Right ventricle myocardium inferior (tissue), 1 donor: ENCODE measurements around the gene CD3E. TPM values are rescaled to one million over a fixed set of nuclear protein-coding genes. Genes with fewer than 3 reads are reported as not detected.

ENCODE experiments used
- ATAC-seq: fragments of 200-7000 bp; cut with Tn5 transposase; one replicate; pipeline ENCODE4 v1.9.1; 2020; ENCODE audit warnings: mild to moderate bottlenecking, moderate library complexity
- DNase-seq: peaks from one replicate; pipeline ENCODE4 v3.0.0; 2021; ENCODE audit errors: missing footprints
- intact Hi-C: fragments of 100-400 bp; cut with DNase I; formaldehyde crosslinking; loops from one replicate; pipeline ENCODE4 v1.11.0; 2022
- long read RNA-seq: library from polyadenylated mRNA; unstranded; transcript quantifications from one replicate; pipeline ENCODE4 v2.0.0, GENCODE V29; 2021
- total RNA-seq: library from RNA; stranded (reverse); fragmentation: NEBNext Ultra II Directional; extraction: Animal tissue kit (Norgen Biotek cat#: 25700); gene quantifications from one replicate; pipeline ENCODE4 v1.2.1, GENCODE V29; 2021
- donor health status: DM: no; HTN: yes; CAD: no; lungs with severe emphysema.

The CD3E gene
- total RNA-seq: 0.70 TPM
- long read RNA-seq, partial matches to known transcripts: 0 of 2 reads
- long read RNA-seq, other reads (novel, unspliced or antisense): 2 of 2 reads

- intact Hi-C loops: no loop called here
- ATAC-seq (no peak), DNase-seq (no peak)
Observed at GRCh38 chr11:118304568-118305248, at the start of gene CD3E. Gene CD3E, plus strand, starts transcription at chr11:118304730. Its CDS starts 223 bp downstream, at chr11:118304953.

DNA sequence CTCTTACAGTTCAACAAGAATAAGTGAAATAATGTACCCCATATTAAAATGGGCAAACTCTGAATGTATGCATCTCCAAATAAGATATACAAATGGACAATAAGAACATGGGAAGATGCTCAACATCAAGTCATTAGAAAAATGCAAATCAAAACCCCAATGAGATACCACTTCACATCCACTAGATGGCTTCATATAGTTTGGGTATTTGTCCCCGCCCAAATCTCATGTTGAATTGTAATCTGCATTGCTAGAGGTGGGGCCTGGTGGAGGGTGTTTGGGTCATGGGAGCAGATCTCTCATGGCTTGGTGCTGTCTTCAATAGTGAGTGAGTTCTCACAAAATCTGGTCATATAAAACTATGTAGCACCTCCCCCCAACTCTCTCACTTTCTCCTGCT lies 46.1 kb upstream of the CD3E start:
- DNase-seq (no peak), ATAC-seq (no peak)
- intact Hi-C loops: no loop called here

DNA sequence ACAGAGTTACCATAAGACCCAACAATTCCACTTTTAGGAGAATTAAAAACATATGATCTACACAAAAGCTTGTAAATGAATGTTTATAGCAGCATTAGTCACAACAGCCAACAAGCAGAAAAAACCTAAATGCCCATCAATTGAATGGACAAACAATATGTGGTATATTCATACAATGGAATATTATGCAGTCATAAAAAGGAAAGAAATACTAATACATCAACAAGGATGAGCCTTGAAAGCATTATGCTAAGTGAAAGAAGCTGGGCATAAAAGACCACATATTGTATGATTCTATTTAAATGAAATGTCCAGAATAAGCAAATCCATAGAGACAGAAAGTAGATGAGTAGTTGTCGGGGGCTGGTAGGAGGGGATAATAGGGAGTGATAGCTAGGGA lies 45.4 kb upstream of the CD3E start:
- intact Hi-C loops: no loop called here
- ATAC-seq: no peak
- no peak for DNase-seq

DNA sequence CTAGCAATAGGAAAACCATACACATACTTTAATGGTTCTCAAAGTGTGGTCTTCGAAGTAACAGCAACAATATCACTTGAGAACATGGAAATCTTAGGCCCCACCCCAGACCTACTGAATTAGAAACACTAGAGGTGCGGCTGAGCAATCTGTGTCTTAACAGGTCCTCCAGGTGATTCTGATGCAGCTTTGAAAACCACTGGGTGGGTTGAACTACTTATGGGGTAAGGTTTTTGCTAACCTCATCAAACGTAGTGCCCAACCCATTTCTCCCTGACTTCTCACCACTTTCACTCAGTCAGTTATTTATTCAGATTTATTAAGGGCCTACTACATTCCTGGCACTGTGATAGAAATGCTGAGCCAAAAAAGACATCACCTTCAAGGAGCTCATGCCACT lies 44.2 kb upstream of the CD3E start:
- DNase-seq: no peak
- intact Hi-C loops: no loop called here
- ATAC-seq: no peak

GRCh38 chr11:118263112-118263511 lies 41.4 kb upstream of the CD3E start:
- intact Hi-C loops: no loop called here
- ATAC-seq (no peak), DNase-seq (no peak)

DNA sequence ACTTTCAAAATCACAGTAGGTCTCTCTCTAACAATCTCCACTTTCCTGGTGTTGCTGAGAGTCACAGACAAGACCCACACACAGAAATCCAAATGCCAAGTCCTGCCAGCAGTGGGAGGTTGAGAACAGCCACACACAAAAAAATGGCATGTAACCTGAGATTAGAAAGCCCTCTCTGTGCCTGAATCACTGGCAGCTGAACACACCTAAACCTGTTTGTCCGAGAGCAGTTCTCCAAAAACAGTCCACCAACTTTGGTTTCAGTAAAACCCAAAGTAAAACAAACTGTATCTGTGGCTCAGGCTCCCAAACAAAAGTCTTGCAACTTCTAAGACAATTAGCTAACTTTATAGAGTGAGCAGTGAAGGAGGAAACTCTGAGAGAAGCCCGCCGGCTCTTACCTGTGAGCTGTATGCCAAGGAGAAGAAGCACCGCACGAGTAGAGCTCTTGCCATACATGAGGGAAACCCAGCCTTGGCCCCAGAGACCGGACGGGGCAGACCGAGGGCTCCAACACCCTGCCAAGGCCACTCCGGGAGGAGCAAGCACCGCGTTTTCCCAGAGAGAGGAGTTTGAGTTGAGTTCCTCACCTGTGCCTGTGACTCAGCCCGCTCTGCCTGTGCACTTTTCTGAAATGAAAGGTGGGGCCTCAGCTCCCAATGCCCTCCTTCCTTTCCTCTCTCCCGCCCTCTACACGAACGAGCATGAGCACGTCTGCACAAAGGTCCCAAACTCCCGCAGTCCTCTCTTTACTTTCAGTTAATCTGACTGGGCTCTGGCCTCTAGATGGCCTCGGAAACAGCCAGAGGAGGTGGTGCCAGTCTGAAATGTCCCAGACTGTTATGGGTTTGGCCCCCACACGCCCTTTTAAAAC lies 40.6 kb upstream of the CD3E start, which contains the start of gene MPZL2:
TSS of gene MPZL2 (minus strand) at position 603 of the 874 bp plus-strand sequence. CDS start at position 459, 144 bp downstream.
- ATAC-seq: peak; percentile 73
- DNase-seq: no peak
- intact Hi-C loops: no loop called here

- intact Hi-C loops: no loop called here
- ATAC-seq: no peak
- no peak for DNase-seq
Observed at GRCh38 chr11:118264569-118265465, 39.7 kb upstream of the CD3E start.

- ATAC-seq: no peak
- intact Hi-C loops: no loop called here
- no peak for DNase-seq
Observed at GRCh38 chr11:118265954-118266353, 38.6 kb upstream of the CD3E start.

DNA sequence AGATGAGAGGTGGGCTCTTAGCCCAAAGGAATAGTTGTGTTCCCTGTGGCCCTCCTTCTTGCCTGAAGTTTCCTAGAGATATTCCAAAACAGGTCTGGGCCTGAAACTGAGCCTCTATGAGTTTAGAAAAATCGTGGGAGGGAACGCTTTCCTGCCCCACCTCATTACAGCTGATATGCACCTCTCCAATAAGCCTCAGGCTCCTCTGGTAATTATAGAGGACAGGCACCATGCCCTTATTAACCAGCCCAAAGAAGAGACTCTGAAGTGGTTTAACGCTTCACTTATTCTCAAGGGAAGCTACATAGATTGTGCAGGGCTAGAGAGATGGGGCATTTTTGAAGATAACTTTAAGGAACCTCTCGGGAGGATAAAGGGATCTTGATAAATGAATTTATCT lies 37.0 kb upstream of the CD3E start:
- intact Hi-C loops: no loop called here
- no peak for ATAC-seq
- no peak for DNase-seq

GRCh38 chr11:118272001-118272400 lies 32.5 kb upstream of the CD3E start:
- DNase-seq: no peak
- ATAC-seq: no peak
- intact Hi-C loops: no loop called here

DNA sequence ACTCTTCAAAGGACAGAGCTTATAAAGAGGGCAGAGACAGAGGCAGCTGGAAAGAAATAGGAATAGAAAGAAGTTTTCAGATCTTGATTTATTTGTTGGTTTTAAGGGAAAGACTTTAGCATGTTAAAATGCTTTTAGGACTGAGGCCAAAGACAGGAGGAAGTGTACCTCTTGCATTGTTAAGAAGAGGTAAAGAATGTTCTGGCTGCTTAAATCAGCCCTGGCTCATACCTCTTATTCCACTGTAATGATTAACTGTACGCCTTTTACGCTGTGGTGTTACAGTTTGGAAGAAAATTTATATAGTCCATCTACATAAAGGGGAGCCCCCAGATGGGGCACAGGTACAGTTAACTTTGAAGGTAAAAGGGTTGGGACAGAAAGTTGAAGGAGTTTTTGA lies 30.3 kb upstream of the CD3E start:
- no peak for ATAC-seq
- intact Hi-C loops: no loop called here
- DNase-seq: no peak

GRCh38 chr11:118275176-118275575 lies 29.4 kb upstream of the CD3E start:
- intact Hi-C loops: no loop called here
- no peak for DNase-seq
- no peak for ATAC-seq

DNA sequence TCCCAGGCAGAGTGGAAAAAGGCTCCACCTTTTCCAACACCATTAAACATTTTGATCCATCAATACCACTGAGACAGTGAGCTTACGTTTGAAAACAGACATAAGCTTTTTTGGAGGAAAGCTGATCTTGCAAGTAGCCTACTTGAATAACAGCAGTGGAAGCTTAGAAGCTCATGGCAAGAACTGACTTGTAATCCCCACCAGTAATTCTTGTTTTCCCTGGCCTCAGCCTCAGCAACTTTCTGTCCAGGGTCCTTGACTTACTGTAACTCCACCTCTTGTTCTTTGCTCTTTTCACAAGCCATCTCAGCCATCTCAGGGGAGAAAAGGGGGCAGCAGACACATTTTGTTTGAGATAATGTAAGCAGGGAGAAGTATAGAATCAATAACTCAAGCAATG lies 28.1 kb upstream of the CD3E start:
- ATAC-seq (no peak), DNase-seq (no peak)
- intact Hi-C loops: no loop called here

GRCh38 chr11:118277312-118277711 lies 27.2 kb upstream of the CD3E start:
- ATAC-seq (no peak), DNase-seq (no peak)
- intact Hi-C loops: no loop called here

GRCh38 chr11:118281284-118281683 lies 23.2 kb upstream of the CD3E start:
- DNase-seq (no peak), ATAC-seq (no peak)
- intact Hi-C loops: no loop called here

DNA sequence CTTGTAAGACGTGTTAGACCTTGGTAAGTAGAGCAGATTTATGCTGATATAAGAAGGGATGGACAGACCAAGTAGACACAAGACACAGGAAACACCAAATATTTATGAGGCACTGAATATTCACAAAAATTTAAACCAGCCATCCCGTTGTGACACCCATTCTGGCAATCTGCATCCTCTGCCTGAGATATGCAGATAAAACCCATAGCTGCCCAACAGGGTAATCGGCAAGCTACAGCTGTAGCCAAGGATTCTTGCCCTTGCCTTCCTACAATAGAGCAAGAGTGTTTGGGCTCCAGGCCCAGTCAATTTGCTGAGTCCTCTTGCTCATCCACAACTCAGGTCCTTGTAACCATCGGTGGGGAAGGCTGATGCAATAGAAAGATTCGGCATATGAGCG lies 21.9 kb upstream of the CD3E start:
- intact Hi-C loops: no loop called here
- ATAC-seq: no peak
- no peak for DNase-seq

DNA sequence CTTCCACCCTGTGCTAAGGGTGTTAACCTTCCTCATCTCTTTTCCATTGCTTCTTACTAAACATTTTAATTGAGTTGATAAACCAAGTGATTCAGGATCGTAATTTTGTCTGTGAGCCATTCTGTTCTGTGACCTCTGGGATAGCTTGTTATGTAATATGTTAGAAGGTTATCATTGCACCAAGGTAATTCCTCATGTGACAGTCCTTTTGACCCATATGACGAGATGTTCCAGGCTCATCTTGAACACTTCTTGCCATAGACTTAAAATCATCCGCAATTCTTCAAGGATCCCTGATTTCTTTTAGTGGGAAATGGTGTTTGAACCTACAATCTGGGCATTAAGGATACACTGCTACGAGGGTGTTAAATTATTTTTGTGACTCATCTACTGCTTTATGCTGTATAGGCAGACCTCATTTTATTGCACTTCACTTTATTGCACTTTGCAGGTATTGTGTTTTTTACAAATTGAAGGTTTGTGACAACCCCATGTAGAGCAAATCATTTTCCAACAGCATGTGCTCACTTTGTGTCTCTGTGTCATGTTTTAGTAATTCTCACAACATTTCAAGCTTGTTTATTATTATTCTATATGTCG lies 21.4 kb upstream of the CD3E start:
- intact Hi-C loops: no loop called here
- DNase-seq (no peak), ATAC-seq (no peak)

GRCh38 chr11:118283756-118284350 lies 20.7 kb upstream of the CD3E start:
- ATAC-seq (no peak), DNase-seq (no peak)
- intact Hi-C loops: no loop called here
